Activated CD4-positive, alpha-beta T cell treated with anti-CD3 and anti-CD28 coated beads for 4 hours (primary cell): ENCODE results near the gene CYP27B1.
"Not testable (repeated sequence)": the region's sequence is repeated elsewhere in the genome, so short reads cannot be mapped to it uniquely, and the experiment has no call there.

Experiments used
- DNase-seq, 2 donors: peaks; one replicate each; pipeline ENCODE4 v3.0.0-alpha.2; 2020

CYP27B1 gene

DNA sequence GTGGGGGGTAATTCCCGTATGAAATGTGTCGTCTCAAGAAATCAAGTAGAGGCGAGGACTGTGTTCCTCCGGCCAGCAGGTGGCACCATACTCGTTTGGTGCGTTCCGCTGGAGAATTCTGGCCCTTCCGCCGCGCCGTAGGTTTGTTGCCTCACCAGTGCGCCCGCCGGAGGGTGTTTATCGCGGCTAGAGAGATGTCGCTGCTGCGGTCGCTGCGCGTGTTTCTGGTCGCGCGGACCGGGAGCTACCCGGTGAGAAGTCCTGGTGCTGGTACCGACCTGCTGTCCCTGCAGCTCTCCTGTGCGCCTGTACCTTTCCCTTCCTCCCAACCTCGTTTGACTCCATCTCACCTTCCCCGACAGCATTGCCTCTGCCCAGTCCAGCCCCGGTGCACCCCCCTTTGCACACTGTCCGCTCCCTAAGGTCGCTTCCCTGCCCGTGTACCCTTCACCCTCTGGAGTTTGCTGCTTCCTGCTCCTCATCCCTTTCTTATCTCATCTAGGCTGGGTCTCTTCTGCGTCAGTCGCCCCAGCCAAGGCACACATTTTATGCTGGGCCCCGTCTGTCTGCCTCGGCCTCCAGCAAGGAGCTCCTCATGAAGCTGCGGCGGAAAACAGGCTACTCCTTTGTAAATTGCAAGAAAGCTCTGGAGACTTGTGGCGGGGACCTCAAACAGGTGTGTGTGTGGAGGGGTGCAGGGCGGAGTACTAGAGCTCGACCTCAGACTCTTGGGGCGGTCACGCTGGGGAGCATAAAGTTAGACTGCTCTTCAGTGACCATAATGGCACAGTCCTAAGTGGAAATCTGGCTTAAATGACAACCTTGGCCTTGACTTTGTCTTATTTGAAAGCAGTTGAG is 16.0 kb upstream of the CYP27B1 start, which contains the start of gene TSFM:
Gene TSFM, plus strand, starts transcription at position 180 of the 858 bp plus-strand sequence. Its CDS starts 15 bp downstream, at position 195.
- peak; percentile 96 to 98 for DNase-seq

GRCh38 chr12:57782243-57782607 is 15.3 kb upstream of the CYP27B1 start:
- no peak for DNase-seq

GRCh38 chr12:57781801-57782200 is 14.9 kb upstream of the CYP27B1 start:
- DNase-seq = no peak

- DNase-seq = no peak
Observed at GRCh38 chr12:57781244-57781643, 14.4 kb upstream of the CYP27B1 start.

- DNase-seq = no peak
Observed at GRCh38 chr12:57780284-57780897, 13.5 kb upstream of the CYP27B1 start.

DNA sequence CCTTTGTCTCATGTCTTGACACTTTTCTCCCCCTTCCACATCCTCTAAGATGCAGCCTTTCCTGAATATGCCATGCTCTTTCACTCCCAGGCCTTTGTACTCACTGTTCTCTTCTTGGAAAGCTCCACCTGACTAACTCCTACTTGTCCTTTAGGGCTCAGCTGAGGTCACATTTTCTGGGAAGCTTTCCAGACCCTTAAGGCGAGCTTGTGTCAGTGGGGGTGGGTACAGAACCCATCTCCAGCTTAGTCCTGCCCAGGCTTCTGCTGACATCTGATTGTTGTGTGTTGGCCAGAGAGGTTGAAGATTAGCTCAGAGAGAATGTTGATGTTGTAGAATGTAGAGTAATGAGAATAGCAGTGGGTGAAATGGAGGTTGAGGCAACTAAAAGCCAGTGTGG is 12.9 kb upstream of the CYP27B1 start:
- no peak for DNase-seq

DNA sequence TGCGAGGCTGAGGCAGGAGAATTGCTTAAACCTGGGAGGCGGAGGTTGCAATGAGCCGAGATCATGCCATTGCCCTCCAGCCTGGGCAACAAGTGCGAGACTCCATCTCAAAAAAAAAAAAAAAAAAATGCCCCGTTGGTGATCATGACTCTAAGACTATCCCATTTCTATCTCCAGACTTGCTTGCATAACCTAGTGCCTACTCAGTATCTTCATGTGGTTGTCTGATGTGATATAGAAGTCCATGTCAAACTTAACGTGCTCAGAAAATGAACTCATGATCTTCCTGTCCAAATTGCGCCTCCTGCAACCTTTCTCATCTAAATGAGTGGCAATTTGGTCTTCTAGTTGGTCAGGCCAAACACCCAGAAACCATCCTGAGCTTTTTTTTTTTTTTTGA is 11.0 kb upstream of the CYP27B1 start:
- DNase-seq = no peak

- no peak for DNase-seq
Observed at GRCh38 chr12:57777367-57777766, 10.5 kb upstream of the CYP27B1 start.

- no peak for DNase-seq
Observed at GRCh38 chr12:57776247-57776587, 9.3 kb upstream of the CYP27B1 start.

DNA sequence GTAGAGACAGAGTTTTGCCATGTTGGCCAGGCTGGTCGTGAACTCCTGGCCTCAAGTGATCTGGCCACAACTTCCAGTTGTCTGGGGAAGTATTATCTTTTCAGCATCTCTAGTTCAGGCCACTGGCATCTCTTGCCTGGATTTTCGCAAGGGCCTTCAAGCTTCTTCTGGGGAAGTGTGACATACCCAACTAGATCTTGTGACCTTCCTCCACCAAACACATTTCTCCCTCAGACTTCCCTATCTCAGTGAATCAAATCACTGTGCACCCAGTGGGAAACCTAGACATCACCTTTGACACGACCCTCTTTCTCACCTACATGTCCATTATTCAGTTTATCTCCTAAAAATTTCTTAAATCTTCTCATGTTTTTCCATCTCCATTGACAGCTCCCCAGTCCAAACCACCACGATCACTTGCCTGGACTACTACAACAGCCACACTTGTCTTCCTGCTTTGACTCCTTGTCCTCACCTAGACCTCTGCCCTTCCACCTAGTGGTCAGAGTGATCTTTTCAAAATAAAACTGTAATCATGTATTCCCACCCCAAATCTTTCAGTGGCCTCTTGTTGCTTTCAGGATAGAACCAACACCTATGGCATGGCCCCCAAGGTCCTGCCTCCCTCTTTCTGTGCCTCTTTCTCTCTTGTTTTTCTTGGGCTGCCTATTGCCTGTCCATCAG is 8.8 kb upstream of the CYP27B1 start:
- DNase-seq = no peak

DNA sequence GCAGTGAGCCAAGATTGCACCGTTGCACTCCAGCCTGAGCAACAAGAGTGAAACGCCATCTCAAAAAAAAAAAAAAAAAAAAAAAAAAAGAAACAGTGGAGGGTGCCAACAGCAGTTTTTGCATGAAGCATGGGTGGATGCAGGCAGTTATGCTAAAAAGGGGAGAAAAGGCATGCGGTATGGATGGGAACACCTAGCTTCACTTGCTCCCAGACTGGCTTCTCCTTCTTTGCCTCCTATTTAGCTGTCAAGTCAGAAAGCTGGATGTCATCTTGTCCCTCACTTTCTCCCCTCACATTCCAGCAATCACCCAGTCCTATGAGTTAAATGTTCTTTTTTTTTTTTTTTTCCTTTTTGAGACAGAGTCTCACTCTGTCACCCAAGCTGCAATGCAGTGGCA is 8.2 kb upstream of the CYP27B1 start:
- DNase-seq = no peak

DNA sequence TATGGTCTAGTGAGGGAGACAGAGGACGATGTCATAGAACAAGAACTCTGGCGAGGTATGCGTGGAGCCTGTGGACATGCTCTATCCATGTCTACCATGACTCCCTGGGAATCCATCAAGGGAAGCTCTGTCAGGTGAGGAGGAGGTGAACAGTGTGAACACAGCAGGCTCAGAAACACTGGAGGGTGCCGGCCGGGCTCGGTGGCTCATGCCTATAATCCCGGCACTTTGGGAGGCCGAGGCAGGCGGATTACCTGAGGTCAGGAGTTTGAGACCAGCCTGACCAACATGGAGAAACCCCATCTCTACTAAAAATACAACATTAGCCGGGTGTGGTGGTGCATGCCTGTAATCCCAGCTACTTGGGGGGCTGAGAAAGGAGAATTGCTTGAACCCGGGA is 7.8 kb upstream of the CYP27B1 start:
- not testable (repeated sequence) for DNase-seq

DNA sequence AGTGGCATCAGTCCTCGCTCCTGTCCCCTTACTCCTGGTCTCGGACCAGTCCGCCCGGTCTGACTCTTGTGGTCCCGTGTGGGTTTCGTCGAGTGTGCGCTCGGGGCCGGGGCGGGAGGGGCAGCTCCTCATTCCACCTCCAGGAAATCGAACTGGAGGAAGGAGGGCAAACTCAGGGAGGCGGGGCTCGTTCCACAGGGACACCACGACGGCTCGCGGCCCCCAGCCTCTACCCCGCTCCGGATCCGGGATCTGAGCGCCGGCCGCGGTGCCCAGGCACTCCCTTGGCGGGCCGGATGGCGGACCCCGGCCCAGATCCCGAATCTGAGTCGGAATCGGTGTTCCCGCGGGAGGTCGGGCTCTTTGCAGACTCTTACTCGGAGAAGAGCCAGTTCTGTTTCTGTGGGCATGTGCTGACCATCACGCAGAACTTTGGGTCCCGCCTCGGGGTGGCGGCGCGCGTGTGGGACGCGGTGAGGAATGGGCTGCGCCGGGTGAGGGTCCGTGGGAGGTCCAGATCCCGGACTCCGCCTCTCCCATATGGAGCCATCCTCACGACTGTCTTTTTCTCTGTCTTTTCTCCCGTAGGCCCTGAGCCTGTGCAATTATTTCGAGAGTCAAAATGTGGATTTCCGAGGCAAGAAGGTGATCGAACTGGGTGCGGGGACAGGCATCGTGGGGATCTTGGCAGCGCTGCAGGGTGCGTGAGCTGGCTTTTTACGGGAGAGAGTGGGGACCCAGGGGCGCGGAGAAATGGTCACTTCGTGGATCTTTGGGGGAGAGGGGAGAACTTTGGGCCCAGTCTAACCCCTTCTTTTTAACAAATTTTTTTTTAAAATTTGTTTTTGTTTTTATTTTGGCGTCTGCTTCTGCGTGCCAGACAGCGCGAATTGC is 5.8 kb upstream of the CYP27B1 start, which contains the start of gene EEF1AKMT3:
Gene EEF1AKMT3, plus strand, starts transcription at position 186 of the 894 bp plus-strand sequence. Its CDS starts 111 bp downstream, at position 297.
- DNase-seq = peak; percentile 22 to 41

- DNase-seq = peak; percentile 93
Observed at GRCh38 chr12:57771873-57772428, 5.1 kb upstream of the CYP27B1 start, which contains the start of gene METTL1. Gene METTL1, minus strand, starts transcription at chr12:57772105. Its CDS starts 22 bp downstream, at chr12:57772083.

GRCh38 chr12:57771236-57771872 is 4.5 kb upstream of the CYP27B1 start:
- DNase-seq = peak; percentile 93 to 94

- DNase-seq = no peak
Observed at GRCh38 chr12:57770734-57771133, 3.9 kb upstream of the CYP27B1 start.

DNA sequence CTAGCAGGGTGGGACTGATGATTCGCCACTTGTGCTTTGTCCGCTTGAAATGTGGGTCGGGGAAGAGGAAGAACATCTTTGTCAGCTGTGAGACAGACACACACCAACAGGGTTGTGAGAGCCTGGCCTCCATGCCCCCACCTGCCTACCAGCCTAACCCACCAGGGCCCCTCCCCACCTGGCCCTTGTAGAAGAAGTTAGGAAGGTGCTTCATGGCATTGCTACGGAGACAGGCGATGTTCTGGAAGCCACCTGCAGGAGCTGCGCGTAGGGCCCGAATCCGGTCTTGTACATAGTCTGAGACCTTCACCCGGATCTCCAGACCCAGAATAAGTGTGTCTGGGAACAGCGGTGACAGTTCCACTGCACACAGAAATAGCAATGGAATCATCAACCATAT is 2.7 kb upstream of the CYP27B1 start:
- no peak for DNase-seq

GRCh38 chr12:57767876-57768275 is 998 bp upstream of the CYP27B1 start:
- DNase-seq = no peak

DNA sequence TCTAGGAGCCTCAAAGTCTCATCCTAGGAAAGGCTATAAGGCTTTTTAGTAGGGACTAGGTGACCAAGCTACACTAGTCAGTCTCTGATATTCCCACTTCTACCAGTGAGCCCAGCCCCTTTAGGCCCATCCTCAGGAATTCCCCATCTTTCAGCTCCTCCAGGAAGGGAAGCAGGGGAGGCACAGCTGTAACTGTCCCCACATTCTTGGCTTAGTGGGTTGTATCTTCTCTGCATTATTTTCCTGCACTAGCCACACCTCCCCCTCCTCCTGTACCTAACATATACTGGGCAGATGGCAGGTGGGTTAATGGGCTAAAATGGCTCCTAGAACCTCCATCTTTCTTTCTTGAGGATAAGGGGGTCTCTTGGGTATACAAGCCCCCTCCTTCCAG is 424 bp upstream of the CYP27B1 start:
- DNase-seq = no peak

GRCh38 chr12:57765698-57766463 is 997 bp downstream of the CYP27B1 start:
- DNase-seq = no peak
